Activated CD4-positive, alpha-beta T cell treated with anti-CD3 and anti-CD28 coated beads, Interleukin-2, amount 50 U/mL, for 4 hours (primary cell): ENCODE results near the gene FAM107B.

ENCODE experiments used
- DNase-seq, 2 experiments: peaks; one replicate each; pipeline ENCODE4 v3.0.0-alpha.2; 2020

The FAM107B gene

DNA sequence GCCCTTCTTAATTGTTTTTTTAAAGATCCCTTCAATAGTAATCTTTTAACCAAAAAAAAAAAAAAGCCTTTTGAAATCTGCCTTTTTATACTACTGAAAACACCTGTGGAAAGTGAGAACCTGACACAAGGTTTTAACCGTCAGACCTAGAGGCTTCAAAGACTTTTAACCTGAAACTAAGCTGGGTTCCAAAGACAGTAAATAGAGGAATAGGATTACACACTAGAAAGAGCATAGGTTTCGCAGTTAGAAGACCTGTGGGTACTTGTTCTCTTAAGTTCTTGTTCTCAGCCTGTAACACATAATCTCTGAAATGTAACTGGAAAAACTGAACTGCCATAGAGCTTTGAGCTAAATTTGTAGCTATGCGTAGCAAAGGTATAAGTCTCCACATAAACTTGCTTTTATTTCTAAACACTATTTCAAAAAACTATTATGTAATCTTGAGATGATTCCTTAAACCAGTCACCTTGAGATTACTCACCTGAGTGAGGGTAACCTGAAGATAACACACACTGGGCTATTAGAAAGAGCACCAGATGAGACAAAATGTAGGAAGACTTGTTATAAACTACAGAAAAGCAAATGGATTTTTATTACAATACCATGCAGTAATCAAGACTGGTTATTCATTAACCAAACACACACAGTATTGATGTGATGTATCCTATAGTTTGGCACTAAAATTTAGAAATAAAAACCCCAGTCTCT is 247.4 kb downstream of the FAM107B start:
- DNase-seq, result no peak

DNA sequence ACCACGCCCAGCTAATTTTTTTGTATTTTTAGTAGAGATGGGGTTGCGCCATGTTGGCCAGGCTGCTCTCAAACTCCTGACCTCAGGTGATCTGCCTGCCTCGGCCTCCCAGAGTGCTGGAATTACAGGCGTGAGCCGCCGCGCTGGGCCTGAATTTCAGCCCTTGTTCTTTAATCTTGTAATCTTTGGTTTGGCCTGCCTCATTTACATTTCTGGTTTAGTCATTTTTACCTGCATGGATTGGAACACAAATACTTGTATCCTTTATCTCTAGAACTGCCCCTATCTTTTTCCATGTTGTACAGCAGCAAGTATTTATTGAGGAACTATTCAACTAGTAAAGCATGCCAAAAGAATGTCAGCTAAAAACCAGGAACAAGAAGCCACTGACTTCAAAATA is 248.4 kb downstream of the FAM107B start:
- DNase-seq, result no peak

- DNase-seq, result no peak
These were observed 249.9 kb downstream of the FAM107B start for GRCh38 chr10:14524691-14525324.

DNA sequence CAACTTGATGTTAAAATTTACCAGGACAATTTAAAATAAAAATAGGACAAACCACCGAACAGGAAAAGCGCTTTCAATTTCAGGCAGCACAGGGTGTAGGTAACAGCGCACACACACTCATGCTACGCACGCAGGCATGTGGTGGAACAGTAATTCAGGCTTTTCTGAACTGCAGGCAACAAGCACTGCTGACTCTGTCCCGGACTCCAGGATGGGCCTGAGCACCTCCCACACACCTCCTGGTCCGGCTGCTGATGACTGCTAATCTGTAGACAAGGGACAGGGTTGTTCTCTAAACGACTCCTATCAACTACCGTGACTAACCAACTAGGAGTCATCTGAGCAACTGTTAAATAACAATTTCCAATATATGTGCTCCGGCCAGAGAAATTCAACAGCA is 251.4 kb downstream of the FAM107B start:
- DNase-seq, result no peak

DNA sequence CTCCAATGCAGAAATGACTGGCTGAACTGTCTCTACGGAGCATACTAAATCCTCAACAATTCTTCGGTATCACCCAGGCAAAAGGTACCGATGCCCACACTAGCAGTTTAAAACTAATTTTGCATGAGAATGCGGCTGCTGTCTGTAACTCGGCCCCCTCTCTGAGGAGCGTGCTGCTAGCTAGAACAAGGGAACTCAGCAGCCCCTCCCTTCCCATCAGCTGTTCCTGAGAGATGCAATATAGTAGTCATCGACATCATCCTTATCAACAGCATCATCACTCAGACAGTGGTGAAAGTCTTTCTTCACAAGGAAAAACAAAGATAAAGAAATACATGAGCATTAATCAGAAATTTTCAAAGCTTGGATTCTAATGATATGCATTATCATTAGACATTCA is 254.9 kb downstream of the FAM107B start:
- DNase-seq, result no peak

GRCh38 chr10:14518149-14518548 is 256.5 kb downstream of the FAM107B start:
- no peak for DNase-seq

- no peak for DNase-seq
These were observed 261.6 kb downstream of the FAM107B start for GRCh38 chr10:14513123-14513522.

- no peak for DNase-seq
These were observed 264.4 kb downstream of the FAM107B start for GRCh38 chr10:14510346-14510745.

GRCh38 chr10:14508725-14509124 is 266.0 kb downstream of the FAM107B start:
- DNase-seq, result no peak

GRCh38 chr10:14507781-14508180 is 266.9 kb downstream of the FAM107B start:
- no peak for DNase-seq

DNA sequence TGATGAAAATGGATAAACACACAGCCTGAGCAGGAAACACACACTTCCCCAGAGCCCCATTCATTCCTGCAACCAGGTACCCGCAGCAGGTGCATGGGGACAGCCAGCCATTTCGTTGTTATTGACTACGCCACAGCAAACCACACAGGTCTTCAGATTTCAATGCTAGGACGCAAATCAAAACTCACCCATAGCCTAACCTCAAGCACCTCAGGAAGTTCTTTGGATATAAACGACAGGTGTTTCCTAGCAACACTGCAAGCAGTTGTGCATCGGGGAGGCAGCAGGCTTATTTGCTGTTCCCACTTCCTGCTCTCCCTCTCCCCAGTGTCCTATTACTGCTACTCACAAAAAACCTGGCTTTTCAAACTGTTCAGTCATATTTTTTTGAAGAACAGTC is 267.5 kb downstream of the FAM107B start:
- no peak for DNase-seq

GRCh38 chr10:14502431-14502830 is 272.3 kb downstream of the FAM107B start:
- DNase-seq, result no peak

- no peak for DNase-seq
These were observed 274.4 kb downstream of the FAM107B start for GRCh38 chr10:14500172-14500765.

GRCh38 chr10:14499601-14499904 is 275.1 kb downstream of the FAM107B start:
- no peak for DNase-seq

- DNase-seq, result no peak
These were observed 276.4 kb downstream of the FAM107B start for GRCh38 chr10:14498326-14498725.

GRCh38 chr10:14491811-14492210 is 282.9 kb downstream of the FAM107B start:
- DNase-seq, result no peak

DNA sequence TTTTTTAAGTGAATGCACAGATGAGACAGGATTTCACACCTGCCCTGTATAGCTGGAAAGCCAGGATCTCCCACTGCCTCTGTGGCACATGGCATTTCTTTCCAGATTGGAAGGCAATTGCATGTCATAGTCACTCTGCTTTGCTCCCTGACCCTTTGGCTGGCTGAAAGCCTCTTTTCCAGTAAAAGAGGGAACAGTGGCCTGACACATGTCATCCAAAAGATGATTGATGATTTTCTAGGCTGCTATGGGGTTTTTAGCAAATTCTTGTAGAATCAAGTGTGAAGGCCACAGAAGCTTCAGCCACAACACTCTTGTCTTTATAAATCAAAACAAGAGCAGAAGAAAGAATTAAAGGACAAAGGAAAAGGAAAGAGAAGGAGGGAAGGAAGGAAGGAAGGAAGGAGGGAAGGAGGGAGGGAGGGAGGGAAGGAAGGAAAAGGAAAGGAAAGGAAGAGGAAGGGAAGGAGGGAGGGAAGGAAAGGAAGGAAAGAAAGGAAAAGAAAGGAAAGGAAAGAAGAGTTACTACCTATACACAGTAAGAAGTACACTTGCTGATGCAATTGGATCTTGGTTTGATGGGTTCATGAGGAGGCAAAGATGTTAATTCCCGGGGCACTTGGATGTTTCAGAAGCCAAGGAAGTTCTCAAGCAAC is 285.0 kb downstream of the FAM107B start:
- DNase-seq, result no peak

DNA sequence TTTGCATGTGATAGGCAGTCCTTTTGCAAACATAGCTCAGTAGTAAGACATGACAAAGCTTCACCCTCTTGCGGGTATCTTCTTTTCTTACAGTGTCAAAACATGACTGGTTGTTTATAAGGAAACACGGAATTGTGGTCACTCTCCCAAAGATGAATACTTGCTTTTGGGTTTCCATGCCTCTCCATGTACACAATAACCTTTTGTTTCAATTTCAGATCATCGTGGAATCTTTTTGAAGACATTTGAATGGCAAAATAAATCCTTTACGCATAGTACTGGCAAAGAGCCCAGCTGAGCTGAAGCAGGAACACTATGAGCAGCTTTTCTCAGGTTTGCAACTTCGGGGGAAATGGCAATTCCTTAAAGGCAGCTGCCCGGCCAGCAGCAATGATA is 287.2 kb downstream of the FAM107B start:
- no peak for DNase-seq

GRCh38 chr10:14486777-14487487 is 287.8 kb downstream of the FAM107B start:
- no peak for DNase-seq

DNA sequence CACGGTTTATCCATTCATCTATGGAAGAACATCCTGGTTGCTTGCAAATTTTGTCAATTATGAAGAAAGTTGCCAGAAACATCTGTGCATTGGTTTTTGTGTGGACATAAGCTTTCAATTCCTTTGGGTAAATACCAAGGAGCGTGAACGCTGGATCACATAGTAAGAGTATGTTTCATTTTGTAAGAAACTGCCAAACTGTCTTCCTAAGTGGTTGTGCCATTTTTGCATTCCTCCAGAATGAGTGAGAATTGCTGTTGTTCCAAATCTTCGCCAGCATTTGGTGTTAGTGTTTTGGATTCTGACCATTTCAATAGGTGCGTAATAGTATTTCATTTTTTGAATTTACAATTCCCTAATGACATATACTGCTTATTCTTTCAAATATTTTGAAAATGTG is 288.7 kb downstream of the FAM107B start:
- no peak for DNase-seq

DNA sequence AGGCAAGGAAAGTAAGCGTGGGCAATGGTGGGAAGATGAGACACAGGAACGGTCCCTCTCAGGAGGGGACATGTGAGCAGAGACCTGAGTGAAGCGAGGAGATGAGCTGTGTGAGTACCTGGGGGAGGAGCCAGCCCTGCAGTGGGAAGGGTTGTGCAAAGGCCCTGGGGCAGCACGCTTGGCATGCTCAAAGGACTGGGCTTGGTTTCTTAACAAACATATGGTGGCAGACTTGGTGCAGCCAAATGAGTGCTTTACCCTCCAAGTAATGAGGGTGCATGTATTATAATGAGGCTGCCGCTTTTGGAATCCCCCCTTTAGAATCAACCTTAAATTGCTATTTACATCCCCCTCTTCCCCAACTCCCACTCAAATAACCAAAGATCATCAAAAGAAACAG is 291.3 kb downstream of the FAM107B start:
- DNase-seq, result no peak

DNA sequence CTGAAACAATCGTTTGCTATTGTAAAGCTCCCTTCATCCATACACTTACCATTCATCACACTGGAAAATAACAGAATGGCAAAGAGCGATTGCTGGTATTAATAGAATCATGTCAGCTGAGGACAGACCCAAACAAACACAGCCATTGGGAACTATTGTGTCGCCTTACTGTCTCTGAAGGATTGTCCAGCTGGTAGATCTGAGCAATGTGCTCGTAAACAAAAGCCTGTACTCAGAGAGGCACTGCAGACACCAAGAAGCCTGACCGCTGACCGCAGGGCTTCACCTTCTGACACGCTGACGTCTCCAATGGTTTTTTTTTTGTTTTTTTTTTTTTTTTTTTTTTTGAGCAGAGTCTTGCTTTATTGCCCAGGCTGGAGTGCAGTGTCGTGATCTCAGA is 292.9 kb downstream of the FAM107B start:
- DNase-seq, result no peak

GRCh38 chr10:14481014-14481413 is 293.7 kb downstream of the FAM107B start:
- no peak for DNase-seq

DNA sequence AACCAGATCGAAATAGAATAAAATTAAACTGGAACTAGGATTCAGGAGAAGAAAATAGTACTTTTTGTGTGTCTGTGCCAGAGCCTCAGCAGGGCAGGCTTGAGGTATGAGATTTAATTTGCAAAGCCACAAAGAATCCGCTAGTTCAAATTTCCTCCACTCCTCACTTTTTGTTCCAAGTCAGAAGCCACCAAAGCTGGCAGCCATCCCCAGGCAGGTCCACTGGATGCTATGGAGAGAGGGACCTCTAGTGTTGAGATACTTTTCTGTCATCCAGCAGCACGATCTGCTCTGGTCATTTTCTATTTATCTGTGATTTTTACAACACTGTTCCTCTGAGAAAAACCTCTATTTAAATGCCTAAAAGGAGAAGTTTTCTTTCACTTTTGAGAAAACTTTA is 296.1 kb downstream of the FAM107B start:
- no peak for DNase-seq
